ENCODE data around the gene ATP5F1B.

ATP5F1B gene

DNA sequence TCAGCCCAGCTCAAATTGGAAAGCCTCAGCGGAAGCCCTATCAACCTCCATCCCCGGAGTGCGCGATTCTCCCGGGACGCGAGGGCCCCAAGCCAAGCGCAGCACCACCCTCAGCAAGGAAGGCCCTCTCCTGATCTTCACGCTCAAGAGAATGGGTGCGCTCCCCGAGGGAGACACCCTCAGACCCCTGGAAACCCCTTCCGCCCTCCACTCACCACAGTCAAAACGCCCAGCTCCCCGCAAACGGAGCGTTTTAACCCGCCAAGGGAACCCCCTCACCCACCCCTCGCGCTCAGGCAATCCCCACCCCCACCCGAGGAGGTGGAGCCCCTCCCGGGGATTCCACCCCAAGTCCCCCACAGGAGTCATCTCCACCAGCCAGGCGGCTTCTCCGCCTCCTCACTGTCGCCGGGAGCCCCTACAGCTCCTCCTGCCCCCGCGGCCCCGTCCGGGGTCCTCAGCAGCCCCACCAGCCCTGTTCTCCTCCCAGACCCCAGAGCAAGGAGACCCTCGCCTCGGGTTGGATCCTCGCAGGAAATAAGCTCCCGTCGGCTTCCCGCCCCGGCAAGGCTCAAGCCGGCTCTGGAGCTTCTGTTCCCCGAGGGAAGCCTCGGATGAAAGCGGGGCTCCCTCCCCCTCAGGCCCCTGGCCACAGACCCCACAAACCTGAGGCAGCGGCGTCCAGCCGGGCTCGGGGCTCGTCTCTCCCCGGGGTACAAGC, 16.2 kb downstream of the ATP5F1B start:
- TF ChIP-seq, protein P1, sequence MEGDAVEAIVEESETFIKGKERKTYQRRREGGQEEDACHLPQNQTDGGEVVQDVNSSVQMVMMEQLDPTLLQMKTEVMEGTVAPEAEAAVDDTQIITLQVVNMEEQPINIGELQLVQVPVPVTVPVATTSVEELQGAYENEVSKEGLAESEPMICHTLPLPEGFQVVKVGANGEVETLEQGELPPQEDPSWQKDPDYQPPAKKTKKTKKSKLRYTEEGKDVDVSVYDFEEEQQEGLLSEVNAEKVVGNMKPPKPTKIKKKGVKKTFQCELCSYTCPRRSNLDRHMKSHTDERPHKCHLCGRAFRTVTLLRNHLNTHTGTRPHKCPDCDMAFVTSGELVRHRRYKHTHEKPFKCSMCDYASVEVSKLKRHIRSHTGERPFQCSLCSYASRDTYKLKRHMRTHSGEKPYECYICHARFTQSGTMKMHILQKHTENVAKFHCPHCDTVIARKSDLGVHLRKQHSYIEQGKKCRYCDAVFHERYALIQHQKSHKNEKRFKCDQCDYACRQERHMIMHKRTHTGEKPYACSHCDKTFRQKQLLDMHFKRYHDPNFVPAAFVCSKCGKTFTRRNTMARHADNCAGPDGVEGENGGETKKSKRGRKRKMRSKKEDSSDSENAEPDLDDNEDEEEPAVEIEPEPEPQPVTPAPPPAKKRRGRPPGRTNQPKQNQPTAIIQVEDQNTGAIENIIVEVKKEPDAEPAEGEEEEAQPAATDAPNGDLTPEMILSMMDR (conservative IDR thresholded peaks at IDR 0.05; ENCODE audit: low read depth, low read length) = no peak
- DNase-seq (ENCODE audit: low read depth) = peak; percentile 16
- H3K4me3 ChIP-seq (ENCODE audit: low read depth, low read length) = peak overlapping the region; percentile 91

DNA sequence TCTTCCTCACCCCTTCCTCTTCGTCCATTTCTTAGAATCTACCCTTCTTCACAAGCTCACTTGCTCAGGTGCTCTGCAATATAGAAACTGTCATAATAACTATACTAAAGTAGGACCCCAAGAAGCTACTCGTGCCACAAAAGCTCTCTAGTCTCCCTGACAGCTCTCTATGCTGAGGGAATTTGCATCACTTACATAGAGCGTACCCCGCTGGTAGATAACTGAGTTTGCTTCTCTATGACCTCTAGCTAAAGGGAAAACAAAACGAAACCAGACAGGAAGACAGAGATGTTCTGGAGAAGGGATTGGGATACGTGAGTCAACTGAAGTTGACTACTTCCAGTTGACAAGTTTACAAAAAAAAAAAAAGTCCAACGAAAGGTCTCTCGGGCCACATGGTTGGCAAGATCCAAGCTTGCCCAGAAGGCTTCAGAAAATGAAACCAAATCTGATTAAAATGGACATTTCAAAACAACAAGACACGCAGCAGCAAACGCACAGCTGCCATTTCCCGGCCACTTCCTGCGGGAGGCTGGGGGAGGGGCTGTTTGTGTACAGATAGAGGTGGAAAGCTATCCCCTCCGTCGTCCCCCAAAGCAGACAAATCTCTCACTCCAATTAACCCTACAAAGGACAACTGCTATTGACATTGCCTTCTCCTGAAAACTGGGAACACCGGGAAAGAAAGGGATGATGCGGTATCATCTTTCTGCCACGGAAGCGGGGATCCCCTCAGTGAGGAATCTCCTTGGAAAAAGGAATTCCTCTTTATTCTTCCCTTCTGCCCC, 16.9 kb downstream of the ATP5F1B start:
- peak overlapping the region; percentile 91 for H3K4me3 ChIP-seq (ENCODE audit: low read depth, low read length)
- DNase-seq (ENCODE audit: low read depth) = peak; percentile 72
- TF ChIP-seq, protein P1 (conservative IDR thresholded peaks at IDR 0.05; ENCODE audit: low read depth, low read length) = no peak

DNA sequence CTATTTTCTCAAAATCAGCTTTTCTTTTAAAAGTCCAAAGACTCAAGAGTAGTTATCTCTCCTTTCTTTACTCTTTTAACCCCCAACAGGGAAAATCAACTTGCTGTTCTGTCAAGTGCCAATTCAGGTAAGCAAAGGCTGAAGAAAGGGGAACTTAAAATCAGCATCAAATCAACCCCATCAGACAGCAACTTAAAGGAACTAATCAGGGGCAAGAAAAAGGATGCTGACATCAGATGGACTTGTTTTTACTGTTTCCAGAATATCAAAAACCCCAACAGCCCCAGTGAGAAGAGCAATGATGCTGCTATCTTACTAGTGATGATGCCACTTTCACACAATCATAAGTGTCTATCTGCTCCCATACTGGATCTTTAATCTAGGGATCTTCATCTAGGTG, 19.1 kb downstream of the ATP5F1B start:
- no peak overlapping the region for H3K4me3 ChIP-seq (ENCODE audit: low read depth, low read length)
- TF ChIP-seq, protein P1 (conservative IDR thresholded peaks at IDR 0.05; ENCODE audit: low read depth, low read length) = no peak
- no peak for DNase-seq (ENCODE audit: low read depth)

DNA sequence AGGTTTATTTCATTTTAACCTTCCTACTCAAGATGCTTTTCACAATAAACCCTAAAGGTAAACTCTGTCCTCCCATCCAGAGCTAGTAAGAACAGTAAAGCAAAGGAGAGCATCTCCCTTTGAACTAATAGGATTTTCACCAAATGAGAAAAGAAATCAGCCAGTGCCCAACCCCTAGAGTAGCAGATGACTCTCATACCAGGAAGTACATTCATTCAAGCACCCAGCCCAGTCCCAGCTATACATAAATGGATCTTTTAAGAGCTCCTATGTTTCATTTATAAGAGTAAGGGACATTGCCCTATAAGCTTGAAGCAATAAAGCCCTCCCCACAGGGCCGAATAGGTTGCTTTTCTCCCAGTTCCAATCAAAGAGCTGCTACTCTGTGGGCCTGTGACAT, 23.2 kb downstream of the ATP5F1B start:
- H3K4me3 ChIP-seq (ENCODE audit: low read depth, low read length) = no peak overlapping the region
- DNase-seq (ENCODE audit: low read depth) = no peak
- TF ChIP-seq, protein P1 (conservative IDR thresholded peaks at IDR 0.05; ENCODE audit: low read depth, low read length) = no peak

DNA sequence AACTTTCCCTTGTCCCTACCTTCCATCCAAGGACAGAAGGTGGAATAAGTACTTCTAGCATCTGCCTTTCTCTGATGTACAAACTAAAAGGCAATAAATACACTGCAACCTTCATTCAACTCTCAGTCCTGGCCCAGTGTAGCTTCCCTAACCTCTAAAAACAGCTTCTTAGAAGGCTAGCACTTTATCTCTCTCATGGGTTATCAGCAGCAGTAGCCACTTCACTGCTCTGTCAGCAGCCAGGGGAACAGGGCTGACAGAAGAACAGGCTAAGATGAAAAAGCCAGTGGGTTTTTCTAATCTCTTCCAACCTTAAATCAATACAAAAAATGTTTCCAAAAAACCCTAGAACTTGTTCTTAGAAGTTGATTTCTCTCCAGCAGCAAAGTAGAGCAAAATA, 28.9 kb downstream of the ATP5F1B start:
- TF ChIP-seq, protein P1 (conservative IDR thresholded peaks at IDR 0.05; ENCODE audit: low read depth, low read length) = no peak
- DNase-seq (ENCODE audit: low read depth) = no peak
- H3K4me3 ChIP-seq (ENCODE audit: low read depth, low read length) = no peak overlapping the region

DNA sequence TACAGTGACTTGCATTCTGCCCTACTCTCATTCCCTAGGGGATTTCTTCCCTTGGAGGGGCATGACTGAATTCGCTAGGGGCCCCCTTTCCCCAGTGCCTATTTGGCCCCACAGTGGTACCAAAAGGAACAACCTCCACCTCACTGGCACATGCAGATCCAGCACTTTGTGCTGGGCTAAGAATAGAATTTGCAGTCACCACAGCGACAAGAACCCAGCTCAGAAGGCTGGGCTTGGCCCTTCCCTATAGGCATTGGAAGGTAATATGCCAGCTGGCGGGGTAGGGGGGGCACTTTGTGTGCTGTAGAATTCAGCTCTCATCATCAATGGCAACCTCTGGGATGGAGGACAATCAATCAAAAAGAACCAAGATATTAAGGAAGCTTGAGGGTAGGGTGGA, 29.5 kb downstream of the ATP5F1B start:
- H3K4me3 ChIP-seq (ENCODE audit: low read depth, low read length) = no peak overlapping the region
- no peak for DNase-seq (ENCODE audit: low read depth)
- TF ChIP-seq, protein P1 (conservative IDR thresholded peaks at IDR 0.05; ENCODE audit: low read depth, low read length) = no peak

All from choroid plexus epithelial cell (primary cell).